ENCODE data around the gene ACOX1. TPM values are rescaled to one million over a fixed set of nuclear protein-coding genes. Genes with fewer than 3 reads are reported as not detected.

ACOX1 gene
- total and polyA plus RNA-seq, 2 of the 13 experiments (the other 11 are each of a cell fraction or from before 2014, with no cell fraction given) = 86.4 to 120 TPM

DNA sequence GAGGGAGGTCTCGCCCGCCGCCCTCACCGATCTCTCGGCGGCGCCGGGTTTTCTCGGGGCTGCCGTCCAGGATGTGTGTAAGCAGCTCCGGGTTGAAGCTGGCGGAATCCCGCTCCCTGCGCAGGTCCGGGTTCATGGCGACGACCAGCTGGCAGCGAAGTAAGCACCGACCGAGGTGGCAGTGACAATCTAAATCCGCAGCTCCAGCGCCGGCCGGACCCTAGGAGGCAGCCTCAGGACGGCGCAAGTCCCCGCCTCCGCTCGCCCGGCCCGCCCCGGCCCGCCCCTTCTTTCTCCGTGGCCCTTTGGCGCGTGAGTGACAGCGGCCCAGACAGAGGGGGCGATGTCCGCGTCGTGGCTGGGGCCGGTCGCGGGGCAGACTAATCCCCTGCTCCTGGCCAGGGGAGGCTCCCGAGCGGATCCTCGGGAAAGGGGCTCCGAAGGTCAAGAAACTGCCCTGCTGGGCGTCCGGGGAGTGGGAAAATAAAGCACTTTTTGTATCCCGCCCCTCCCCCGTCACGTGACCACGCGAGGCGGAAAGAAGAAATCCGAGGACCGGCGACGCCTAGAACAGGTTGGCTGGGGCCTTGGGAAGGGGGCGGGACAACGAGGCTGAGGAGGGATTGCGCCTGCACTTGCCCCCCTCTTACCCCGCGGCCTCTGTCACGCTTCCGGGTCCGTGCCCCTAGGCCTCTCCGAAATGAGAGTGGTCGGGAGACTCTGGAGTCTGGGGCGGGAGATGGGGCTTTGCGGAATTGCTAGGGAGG is at the start of gene ACOX1, which contains the start of gene TEN1 (continued):
- TF ChIP-seq RERE (CRISPR knock-in tag; IDR thresholded peaks at IDR 0.05; ENCODE audit: low read depth) = peak; percentile 47
- TF ChIP-seq ZNF761 (CRISPR knock-in tag; conservative IDR thresholded peaks at IDR 0.05) = peak; percentile 91
- TF ChIP-seq MXD3 (CRISPR knock-in tag; IDR thresholded peaks at IDR 0.05) = peak; percentile 77
- no peak for TF ChIP-seq ZNF615 (CRISPR knock-in tag; IDR thresholded peaks at IDR 0.05; ENCODE audit: borderline replicate concordance)
- TF ChIP-seq ZFP41 (CRISPR knock-in tag; IDR thresholded peaks at IDR 0.05; ENCODE audit: borderline replicate concordance) = no peak
- TF ChIP-seq BRD4 (CRISPR knock-in tag; IDR thresholded peaks at IDR 0.05) = no peak; the same call in 1 of the 2 replicates
- TF ChIP-seq SNAPC2 (CRISPR knock-in tag; IDR thresholded peaks at IDR 0.05) = no peak; the same call in 1 of the 2 replicates
- TF ChIP-seq, protein P1, sequence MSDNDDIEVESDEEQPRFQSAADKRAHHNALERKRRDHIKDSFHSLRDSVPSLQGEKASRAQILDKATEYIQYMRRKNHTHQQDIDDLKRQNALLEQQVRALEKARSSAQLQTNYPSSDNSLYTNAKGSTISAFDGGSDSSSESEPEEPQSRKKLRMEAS (IDR thresholded peaks at IDR 0.05) = peak; percentile 61
- TF ChIP-seq, protein P2, sequence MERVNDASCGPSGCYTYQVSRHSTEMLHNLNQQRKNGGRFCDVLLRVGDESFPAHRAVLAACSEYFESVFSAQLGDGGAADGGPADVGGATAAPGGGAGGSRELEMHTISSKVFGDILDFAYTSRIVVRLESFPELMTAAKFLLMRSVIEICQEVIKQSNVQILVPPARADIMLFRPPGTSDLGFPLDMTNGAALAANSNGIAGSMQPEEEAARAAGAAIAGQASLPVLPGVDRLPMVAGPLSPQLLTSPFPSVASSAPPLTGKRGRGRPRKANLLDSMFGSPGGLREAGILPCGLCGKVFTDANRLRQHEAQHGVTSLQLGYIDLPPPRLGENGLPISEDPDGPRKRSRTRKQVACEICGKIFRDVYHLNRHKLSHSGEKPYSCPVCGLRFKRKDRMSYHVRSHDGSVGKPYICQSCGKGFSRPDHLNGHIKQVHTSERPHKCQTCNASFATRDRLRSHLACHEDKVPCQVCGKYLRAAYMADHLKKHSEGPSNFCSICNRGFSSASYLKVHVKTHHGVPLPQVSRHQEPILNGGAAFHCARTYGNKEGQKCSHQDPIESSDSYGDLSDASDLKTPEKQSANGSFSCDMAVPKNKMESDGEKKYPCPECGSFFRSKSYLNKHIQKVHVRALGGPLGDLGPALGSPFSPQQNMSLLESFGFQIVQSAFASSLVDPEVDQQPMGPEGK (CRISPR knock-in tag; IDR thresholded peaks at IDR 0.05) = peak; percentile 88
- peak; percentile 38; the same call in 1 of the 2 replicates for TF ChIP-seq TP53 (CRISPR knock-in tag; conservative IDR thresholded peaks at IDR 0.05)
- peak; percentile 89 for TF ChIP-seq RXRA (CRISPR knock-in tag; IDR thresholded peaks at IDR 0.05)
- TF ChIP-seq, protein P3, sequence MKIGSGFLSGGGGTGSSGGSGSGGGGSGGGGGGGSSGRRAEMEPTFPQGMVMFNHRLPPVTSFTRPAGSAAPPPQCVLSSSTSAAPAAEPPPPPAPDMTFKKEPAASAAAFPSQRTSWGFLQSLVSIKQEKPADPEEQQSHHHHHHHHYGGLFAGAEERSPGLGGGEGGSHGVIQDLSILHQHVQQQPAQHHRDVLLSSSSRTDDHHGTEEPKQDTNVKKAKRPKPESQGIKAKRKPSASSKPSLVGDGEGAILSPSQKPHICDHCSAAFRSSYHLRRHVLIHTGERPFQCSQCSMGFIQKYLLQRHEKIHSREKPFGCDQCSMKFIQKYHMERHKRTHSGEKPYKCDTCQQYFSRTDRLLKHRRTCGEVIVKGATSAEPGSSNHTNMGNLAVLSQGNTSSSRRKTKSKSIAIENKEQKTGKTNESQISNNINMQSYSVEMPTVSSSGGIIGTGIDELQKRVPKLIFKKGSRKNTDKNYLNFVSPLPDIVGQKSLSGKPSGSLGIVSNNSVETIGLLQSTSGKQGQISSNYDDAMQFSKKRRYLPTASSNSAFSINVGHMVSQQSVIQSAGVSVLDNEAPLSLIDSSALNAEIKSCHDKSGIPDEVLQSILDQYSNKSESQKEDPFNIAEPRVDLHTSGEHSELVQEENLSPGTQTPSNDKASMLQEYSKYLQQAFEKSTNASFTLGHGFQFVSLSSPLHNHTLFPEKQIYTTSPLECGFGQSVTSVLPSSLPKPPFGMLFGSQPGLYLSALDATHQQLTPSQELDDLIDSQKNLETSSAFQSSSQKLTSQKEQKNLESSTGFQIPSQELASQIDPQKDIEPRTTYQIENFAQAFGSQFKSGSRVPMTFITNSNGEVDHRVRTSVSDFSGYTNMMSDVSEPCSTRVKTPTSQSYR (CRISPR knock-in tag; IDR thresholded peaks at IDR 0.05; ENCODE audit: borderline replicate concordance) = peak; percentile 64; the same call in 1 of the 2 replicates
- peak; percentile 74 for TF ChIP-seq MED1 (CRISPR knock-in tag; IDR thresholded peaks at IDR 0.05)
- TF ChIP-seq RNF2 (conservative IDR thresholded peaks at IDR 0.05; ENCODE audit: low read depth) = no peak
- TF ChIP-seq KLF15 (CRISPR knock-in tag; IDR thresholded peaks at IDR 0.05; ENCODE audit: borderline replicate concordance) = peak; percentile 82; the same call in 1 of the 2 replicates
- peak; percentile 76; the same call in 1 of the 2 replicates for TF ChIP-seq XBP1 (CRISPR knock-in tag; IDR thresholded peaks at IDR 0.05)
